ENCODE results near the gene LATS2.

DNA sequence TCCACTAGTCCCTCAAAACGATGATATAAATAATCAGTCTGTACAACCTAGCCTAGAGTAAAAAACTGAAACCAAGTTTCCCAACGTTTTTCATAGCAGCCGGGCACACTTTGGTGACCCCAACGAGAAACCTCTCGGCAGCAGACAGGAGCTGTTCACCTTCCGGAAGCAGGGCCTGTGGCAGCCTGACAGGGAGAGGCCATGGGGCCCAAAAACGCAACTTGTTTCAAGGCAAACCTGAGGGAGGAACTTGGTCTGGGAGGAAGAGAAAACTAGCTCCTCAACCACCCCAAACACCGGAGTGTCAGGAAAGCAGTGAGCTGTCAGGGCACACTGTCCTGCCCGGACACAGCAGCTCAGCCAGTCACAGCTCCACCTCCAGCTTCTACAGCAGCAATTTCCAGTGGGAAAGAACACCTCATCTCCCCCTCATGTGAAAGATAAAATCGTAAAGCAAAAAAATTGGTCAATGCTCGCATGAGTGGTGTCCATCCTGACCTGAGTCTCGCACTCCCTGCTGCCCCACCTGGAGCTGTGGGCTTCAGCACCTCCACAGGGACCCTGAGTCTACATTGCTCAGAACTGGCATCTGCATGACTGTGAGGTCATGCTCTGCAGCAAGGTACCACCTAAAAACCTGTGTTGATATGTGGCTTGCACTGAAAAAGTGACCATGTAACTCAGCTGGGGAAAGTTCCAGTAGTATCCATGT, 40.6 kb upstream of the LATS2 start:
- no peak for TF ChIP-seq POLR2A (IDR thresholded peaks at IDR 0.05)
- TF ChIP-seq POLR2AphosphoS5 (IDR thresholded peaks at IDR 0.05; ENCODE audit: insufficient read depth in 1 of 2, low read depth in 1 of 2) = no peak
- TF ChIP-seq, protein P1, sequence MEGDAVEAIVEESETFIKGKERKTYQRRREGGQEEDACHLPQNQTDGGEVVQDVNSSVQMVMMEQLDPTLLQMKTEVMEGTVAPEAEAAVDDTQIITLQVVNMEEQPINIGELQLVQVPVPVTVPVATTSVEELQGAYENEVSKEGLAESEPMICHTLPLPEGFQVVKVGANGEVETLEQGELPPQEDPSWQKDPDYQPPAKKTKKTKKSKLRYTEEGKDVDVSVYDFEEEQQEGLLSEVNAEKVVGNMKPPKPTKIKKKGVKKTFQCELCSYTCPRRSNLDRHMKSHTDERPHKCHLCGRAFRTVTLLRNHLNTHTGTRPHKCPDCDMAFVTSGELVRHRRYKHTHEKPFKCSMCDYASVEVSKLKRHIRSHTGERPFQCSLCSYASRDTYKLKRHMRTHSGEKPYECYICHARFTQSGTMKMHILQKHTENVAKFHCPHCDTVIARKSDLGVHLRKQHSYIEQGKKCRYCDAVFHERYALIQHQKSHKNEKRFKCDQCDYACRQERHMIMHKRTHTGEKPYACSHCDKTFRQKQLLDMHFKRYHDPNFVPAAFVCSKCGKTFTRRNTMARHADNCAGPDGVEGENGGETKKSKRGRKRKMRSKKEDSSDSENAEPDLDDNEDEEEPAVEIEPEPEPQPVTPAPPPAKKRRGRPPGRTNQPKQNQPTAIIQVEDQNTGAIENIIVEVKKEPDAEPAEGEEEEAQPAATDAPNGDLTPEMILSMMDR (IDR thresholded peaks at IDR 0.05) = no peak
